Calu3 (cell line): ENCODE results near the gene XRN1. TPM values are rescaled to one million over a fixed set of nuclear protein-coding genes. Genes with fewer than 3 reads are reported as not detected.

Experiments
- BruUV-seq: library from RNA; stranded (reverse); fragments of 400-500 nt; replicated peaks from 2 replicates; lab custom pipeline; 2021; lab: Mats Ljungman, UMichigan
- CTCF ChIA-PET: fragments of 300-600 bp; sonication (Branson Sonifier 250); formaldehyde crosslinking; loops from one replicate; lab custom pipeline; 2022; ENCODE audit warnings: antibody characterized with exemption; lab: Charles Lee
- DNase-seq: peaks from one replicate; pipeline ENCODE4 v3.0.0; 2022
- H3K27ac Mint-ChIP-seq: one replicate; pipeline ENCODE4 v1.8.0; 2022; ENCODE audit warnings: mixed read lengths; ENCODE audit not compliant: unreplicated experiment
- H3K27me3 Mint-ChIP-seq: one replicate; pipeline ENCODE4 v1.8.0; 2022; ENCODE audit warnings: mixed read lengths; ENCODE audit not compliant: unreplicated experiment
- H3K36me3 Mint-ChIP-seq: one replicate; pipeline ENCODE4 v1.8.0; 2022; ENCODE audit warnings: mild to moderate bottlenecking, moderate library complexity, mixed read lengths; ENCODE audit not compliant: insufficient read depth, unreplicated experiment
- H3K4me1 Mint-ChIP-seq: one replicate; pipeline ENCODE4 v1.8.0; 2022; ENCODE audit warnings: mild to moderate bottlenecking, low read depth, mixed read lengths; ENCODE audit not compliant: unreplicated experiment
- H3K4me3 Mint-ChIP-seq: one replicate; pipeline ENCODE4 v1.8.0; 2022; ENCODE audit warnings: mild to moderate bottlenecking, low read depth, moderate library complexity, mixed read lengths; ENCODE audit not compliant: unreplicated experiment
- H3K9me3 Mint-ChIP-seq: one replicate; pipeline ENCODE4 v1.8.0; 2022; ENCODE audit warnings: low read depth, mixed read lengths; ENCODE audit not compliant: unreplicated experiment
- intact Hi-C: fragments of 100-400 bp; cut with micrococcal nuclease; formaldehyde crosslinking; loops from one replicate; pipeline ENCODE4 v1.10.0; 2022; ENCODE audit not compliant: unreplicated experiment
- total RNA-seq: library from RNA; stranded (reverse); gene quantifications from 2 replicates; pipeline ENCODE4 v1.2.3, GENCODE V29; 2022
- TF ChIP-seq, protein P1 (sequence below): fragments of 200-600 bp; IDR thresholded peaks from one replicate; pipeline ENCODE4 v1.8.0; 2022; ENCODE audit warnings: antibody characterized with exemption; ENCODE audit not compliant: unreplicated experiment

Gene XRN1
- total RNA-seq, 1 experiment from 2014 or later = 59.7 TPM

DNA sequence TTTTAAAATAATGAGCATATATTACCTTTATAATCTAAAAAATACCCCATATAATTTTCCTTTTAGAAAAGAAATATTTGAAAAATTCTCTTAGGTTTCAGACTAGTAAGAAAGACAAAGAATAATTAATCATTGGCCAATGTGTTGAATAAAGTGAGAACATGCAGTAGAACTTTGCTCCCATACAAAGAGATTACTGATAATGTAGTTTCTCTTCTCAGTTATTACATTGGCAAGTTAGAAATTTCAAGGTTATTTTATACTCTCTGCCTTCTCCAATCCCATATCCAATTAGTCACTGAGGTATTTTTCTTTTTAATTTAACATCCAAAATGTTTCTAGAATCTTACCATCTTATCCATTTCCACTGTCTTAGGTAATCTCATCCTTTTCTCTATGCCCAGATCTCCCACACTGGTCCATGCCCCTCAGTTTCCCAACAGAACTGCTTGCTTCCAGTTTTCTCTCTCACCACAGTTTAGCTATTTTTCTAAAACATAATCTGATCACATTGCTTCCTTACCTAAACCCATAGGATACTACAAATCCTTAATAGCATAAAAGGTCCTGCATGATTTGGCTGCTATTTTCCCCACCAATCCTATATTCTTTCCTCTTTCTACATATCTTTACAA is 10.8 kb downstream of the XRN1 start:
- Mint-ChIP-seq H3K4me1 (peaks cover 37% of the 10 kb centered on the region), H3K36me3 (peaks cover 16% of the 10 kb centered on the region), H3K27me3 (no peaks in the 10 kb centered on the region), H3K9me3 (no peaks in the 10 kb centered on the region), H3K4me3 (no peak overlapping the region), H3K27ac (no peak overlapping the region)
- no peak for DNase-seq
- CTCF ChIA-PET = no interaction called here
- no TSS peak for BruUV-seq
- TF ChIP-seq, protein P1, sequence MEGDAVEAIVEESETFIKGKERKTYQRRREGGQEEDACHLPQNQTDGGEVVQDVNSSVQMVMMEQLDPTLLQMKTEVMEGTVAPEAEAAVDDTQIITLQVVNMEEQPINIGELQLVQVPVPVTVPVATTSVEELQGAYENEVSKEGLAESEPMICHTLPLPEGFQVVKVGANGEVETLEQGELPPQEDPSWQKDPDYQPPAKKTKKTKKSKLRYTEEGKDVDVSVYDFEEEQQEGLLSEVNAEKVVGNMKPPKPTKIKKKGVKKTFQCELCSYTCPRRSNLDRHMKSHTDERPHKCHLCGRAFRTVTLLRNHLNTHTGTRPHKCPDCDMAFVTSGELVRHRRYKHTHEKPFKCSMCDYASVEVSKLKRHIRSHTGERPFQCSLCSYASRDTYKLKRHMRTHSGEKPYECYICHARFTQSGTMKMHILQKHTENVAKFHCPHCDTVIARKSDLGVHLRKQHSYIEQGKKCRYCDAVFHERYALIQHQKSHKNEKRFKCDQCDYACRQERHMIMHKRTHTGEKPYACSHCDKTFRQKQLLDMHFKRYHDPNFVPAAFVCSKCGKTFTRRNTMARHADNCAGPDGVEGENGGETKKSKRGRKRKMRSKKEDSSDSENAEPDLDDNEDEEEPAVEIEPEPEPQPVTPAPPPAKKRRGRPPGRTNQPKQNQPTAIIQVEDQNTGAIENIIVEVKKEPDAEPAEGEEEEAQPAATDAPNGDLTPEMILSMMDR = no peak
- intact Hi-C loops = no loop called here

DNA sequence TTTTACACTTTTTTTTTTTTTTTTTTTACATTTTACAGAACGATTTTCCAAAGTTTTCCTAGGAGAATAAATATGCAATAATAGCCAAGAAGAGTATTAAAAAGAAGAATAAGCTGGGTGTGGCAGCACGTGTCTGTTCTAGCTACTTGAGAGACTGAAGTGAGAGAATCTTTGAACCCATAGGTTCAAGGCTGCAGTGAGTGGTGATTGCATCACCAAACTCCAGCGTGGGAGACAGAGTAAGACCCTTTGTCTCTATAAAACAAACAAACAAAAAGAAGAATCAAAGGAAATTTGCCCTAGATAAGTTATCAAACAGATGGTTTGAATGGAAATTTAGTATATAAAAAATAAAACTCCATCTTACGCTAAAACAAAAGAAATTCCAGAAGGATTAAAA is 13.3 kb downstream of the XRN1 start:
- H3K27me3 Mint-ChIP-seq = no peaks in the 10 kb centered on the region
- no peaks in the 10 kb centered on the region for H3K9me3 Mint-ChIP-seq
- BruUV-seq = no TSS peak
- no peak overlapping the region for H3K27ac Mint-ChIP-seq
- H3K36me3 Mint-ChIP-seq = peaks cover 13% of the 10 kb centered on the region
- no peak for DNase-seq
- TF ChIP-seq, protein P1 = no peak
- intact Hi-C loops = no loop called here
- peaks cover 19% of the 10 kb centered on the region for H3K4me1 Mint-ChIP-seq
- CTCF ChIA-PET = no interaction called here
- H3K4me3 Mint-ChIP-seq = no peak overlapping the region

DNA sequence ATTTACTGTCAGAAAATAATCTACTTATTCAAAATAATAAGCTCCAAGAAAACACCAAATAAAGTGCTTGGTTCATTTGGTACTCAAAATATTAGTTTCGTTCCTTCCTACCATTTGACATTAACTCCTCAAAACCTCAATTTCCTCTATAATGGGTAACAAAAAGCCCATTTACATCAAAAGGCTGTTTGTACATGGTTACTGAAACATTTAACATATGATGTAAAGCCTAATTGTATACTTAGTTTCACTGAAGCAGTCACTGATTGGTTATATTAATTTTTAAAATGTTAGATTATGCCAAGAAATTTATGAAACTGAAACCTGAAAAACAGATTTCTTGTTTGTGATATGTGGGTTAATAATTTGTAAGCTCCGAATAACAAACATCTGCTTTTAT is 14.7 kb downstream of the XRN1 start:
- Mint-ChIP-seq H3K4me3 (no peak overlapping the region), H3K27me3 (no peaks in the 10 kb centered on the region), H3K4me1 (peaks cover 9% of the 10 kb centered on the region), H3K9me3 (no peaks in the 10 kb centered on the region), H3K36me3 (peaks cover 10% of the 10 kb centered on the region), H3K27ac (no peak overlapping the region)
- intact Hi-C loops = no loop called here
- TF ChIP-seq, protein P1 = no peak
- BruUV-seq = no TSS peak
- CTCF ChIA-PET = no interaction called here
- no peak for DNase-seq

DNA sequence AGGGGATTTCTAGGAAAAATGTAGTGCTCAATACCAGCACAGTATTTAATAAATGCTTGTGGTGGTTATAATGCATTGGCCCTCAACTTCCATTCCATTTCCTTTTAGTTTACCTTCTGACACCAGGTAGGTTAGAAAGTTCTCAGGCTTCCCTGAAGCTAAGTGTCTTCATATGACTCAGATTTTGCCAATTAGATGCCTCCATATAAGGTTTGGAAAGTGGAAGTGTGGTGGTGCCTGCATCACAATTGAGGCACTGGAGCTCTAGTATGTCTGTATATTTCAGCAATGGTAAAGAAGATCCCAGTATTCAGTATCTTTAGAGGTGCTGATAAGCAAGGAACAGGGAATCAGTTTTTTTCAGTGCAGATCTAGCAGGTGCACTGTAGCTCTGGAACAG is 18.3 kb downstream of the XRN1 start:
- intact Hi-C loops = no loop called here
- peaks cover 7% of the 10 kb centered on the region for H3K36me3 Mint-ChIP-seq
- no peak overlapping the region for H3K27ac Mint-ChIP-seq
- no peak for DNase-seq
- no peaks in the 10 kb centered on the region for H3K27me3 Mint-ChIP-seq
- CTCF ChIA-PET = interaction anchor here (0.5 kb wide), 1 partner anchor 605 kb away, joined by 3 read pairs; no protein-coding TSS in a partner anchor
- H3K4me1 Mint-ChIP-seq = no peaks in the 10 kb centered on the region
- no peak overlapping the region for H3K4me3 Mint-ChIP-seq
- TF ChIP-seq, protein P1 = no peak
- BruUV-seq = no TSS peak
- no peaks in the 10 kb centered on the region for H3K9me3 Mint-ChIP-seq
